IMR-90 (cell line): Measurements from ENCODE around the gene TP73. TPM values are rescaled to one million over a fixed set of nuclear protein-coding genes. Genes with fewer than 3 reads are reported as not detected.

Source experiments
- ATAC-seq: fragments of 200-7000 bp; cut with Tn5 transposase; 2 replicates; pipeline ENCODE4 v1.9.1; 2020; ENCODE audit warnings: low read depth, mild to moderate bottlenecking, moderate library complexity
- BruUV-seq: library from RNA; stranded (reverse); fragments of 400-500 nt; replicated peaks from 2 replicates; lab custom pipeline; 2021; lab: Mats Ljungman, UMichigan
- CTCF ChIA-PET: fragments of 300-600 bp; formaldehyde crosslinking; extraction: SDS; loops from one replicate; lab custom pipeline; 2021; ENCODE audit warnings: antibody characterized with exemption; lab: Yijun Ruan, JAX
- POLR2A ChIA-PET: fragments of 300-600 bp; sonication (Branson Sonifier 250); formaldehyde crosslinking; loops from one replicate; lab custom pipeline; 2022; ENCODE audit warnings: antibody characterized with exemption; ENCODE audit not compliant: unreplicated experiment; lab: Charles Lee
- DNase-seq: peaks from one replicate; pipeline ENCODE4 v3.0.0; 2013
- H2AFZ ChIP-seq: replicated peaks from 2 replicates; pipeline ENCODE3; 2013; ENCODE audit warnings: low read length, mild to moderate bottlenecking; ENCODE audit not compliant: poor library complexity
- H2AK5ac ChIP-seq: 2 replicates; pipeline ENCODE4 v1.6.1; 2013; ENCODE audit warnings: low read depth, low read length, inconsistent platforms
- H2AK9ac ChIP-seq: replicated peaks from 2 replicates; pipeline ENCODE3; 2013; ENCODE audit warnings: mild to moderate bottlenecking, low read depth, low read length, moderate library complexity; ENCODE audit not compliant: poor library complexity
- H2BK120ac ChIP-seq: 2 replicates; pipeline ENCODE4 v1.6.1; 2013; ENCODE audit warnings: low read depth, low read length, inconsistent platforms
- H2BK15ac ChIP-seq: 3 replicates; pipeline ENCODE4 v1.6.1; 2013; ENCODE audit warnings: low read depth, low read length, inconsistent platforms
- H2BK20ac ChIP-seq: 2 replicates; pipeline ENCODE4 v1.6.1; 2013; ENCODE audit warnings: low read depth, mild to moderate bottlenecking, inconsistent platforms, low read length, moderate library complexity
- H2BK5ac ChIP-seq: 2 replicates; pipeline ENCODE4 v1.6.1; 2013; ENCODE audit warnings: mild to moderate bottlenecking, low read depth, low read length, inconsistent platforms; ENCODE audit not compliant: poor library complexity, severe bottlenecking
- H3K14ac ChIP-seq: replicated peaks from 2 replicates; pipeline ENCODE4 v1.6.1; 2013; ENCODE audit warnings: low read depth, low read length, inconsistent platforms
- H3K18ac ChIP-seq: 2 replicates; pipeline ENCODE4 v1.6.1; 2013; ENCODE audit warnings: low read depth, low read length, control low read depth
- H3K23ac ChIP-seq: 2 replicates; pipeline ENCODE4 v1.6.1; 2013; ENCODE audit warnings: low read depth, low read length, inconsistent platforms
- H3K27ac ChIP-seq: 2 replicates; pipeline ENCODE4 v1.5.1; 2013; ENCODE audit warnings: mild to moderate bottlenecking, control low read depth, low read length; ENCODE audit not compliant: insufficient read depth
- H3K27me3 ChIP-seq: 2 replicates; pipeline ENCODE4 v1.6.1; 2013; ENCODE audit warnings: low read length; ENCODE audit not compliant: control insufficient read depth, insufficient read depth
- H3K36me3 ChIP-seq: 2 replicates; pipeline ENCODE4 v1.6.1; 2013; ENCODE audit warnings: low read length, mixed read lengths; ENCODE audit not compliant: control insufficient read depth, insufficient read depth
- H3K4ac ChIP-seq: 2 replicates; pipeline ENCODE4 v1.6.1; 2013; ENCODE audit warnings: low read depth, low read length, inconsistent platforms
- H3K4me1 ChIP-seq: 2 replicates; pipeline ENCODE4 v1.6.1; 2013; ENCODE audit warnings: low read length, mixed read lengths; ENCODE audit not compliant: control insufficient read depth, insufficient read depth
- H3K4me2 ChIP-seq: 2 replicates; pipeline ENCODE4 v1.6.1; 2013; ENCODE audit warnings: low read depth, mild to moderate bottlenecking, control low read depth, low read length, moderate library complexity
- H3K4me3 ChIP-seq: 2 replicates; pipeline ENCODE4 v1.5.1; 2013; ENCODE audit warnings: low read depth, mild to moderate bottlenecking, control low read depth, low read length, moderate library complexity; ENCODE audit not compliant: insufficient read depth
- H3K56ac ChIP-seq: 2 replicates; pipeline ENCODE4 v1.6.1; 2013; ENCODE audit warnings: low read length, inconsistent platforms; ENCODE audit not compliant: insufficient read depth; ENCODE audit errors: extremely low read depth
- H3K79me1 ChIP-seq, 2 experiments: 2 replicates each; pipeline ENCODE4 v1.6.1; 2013; ENCODE audit warnings: low read length in 2 of 2, inconsistent platforms in 1 of 2, low read depth in 1 of 2
- H3K9ac ChIP-seq: 2 replicates; pipeline ENCODE4 v1.6.1; 2013; ENCODE audit warnings: low read depth, low read length, control low read depth
- H3K9me1 ChIP-seq: 2 replicates; pipeline ENCODE4 v1.6.1; 2013; ENCODE audit warnings: low read length, inconsistent platforms; ENCODE audit not compliant: insufficient read depth
- H3K9me3 ChIP-seq: 2 replicates; pipeline ENCODE4 v1.6.1; 2013; ENCODE audit warnings: low read length; ENCODE audit not compliant: control insufficient read depth, insufficient read depth
- H4K20me1 ChIP-seq: 2 replicates; pipeline ENCODE4 v1.6.1; 2013; ENCODE audit warnings: low read length, inconsistent platforms; ENCODE audit not compliant: insufficient read depth
- H4K5ac ChIP-seq: 2 replicates; pipeline ENCODE4 v1.6.1; 2013; ENCODE audit warnings: mild to moderate bottlenecking, low read depth, low read length, control low read depth
- H4K8ac ChIP-seq, 2 experiments: 2 replicates each; pipeline ENCODE4 v1.6.1; 2013; ENCODE audit warnings: low read depth in 2 of 2, low read length in 2 of 2, control low read depth in 1 of 2, inconsistent platforms in 1 of 2
- H4K91ac ChIP-seq: 2 replicates; pipeline ENCODE4 v1.6.1; 2013; ENCODE audit warnings: low read depth, low read length, inconsistent platforms; ENCODE audit not compliant: insufficient read depth
- BHLHE40 ChIP-seq: fragments of 150-350 bp; IDR thresholded peaks from 2 replicates; pipeline ENCODE4 v1.6.1; 2016; ENCODE audit warnings: mild to moderate bottlenecking, low read depth, low read length
- CEBPB ChIP-seq: IDR thresholded peaks from 2 replicates; pipeline ENCODE4 v1.6.1; 2012; ENCODE audit warnings: low read depth, low read length, improper control_type of control experiment
- CHD1 ChIP-seq: IDR thresholded peaks from 2 replicates; pipeline ENCODE4 v1.6.1; 2012; ENCODE audit warnings: low read depth, low read length, improper control_type of control experiment
- CTCF ChIP-seq: conservative IDR thresholded peaks from 2 replicates; pipeline ENCODE4 v1.5.1; 2012; ENCODE audit warnings: mild to moderate bottlenecking, low read depth, low read length, improper control_type of control experiment
- ELK1 ChIP-seq: fragments of 150-350 bp; IDR thresholded peaks from 2 replicates; pipeline ENCODE4 v1.6.1; 2016; ENCODE audit warnings: low read depth, mild to moderate bottlenecking, low read length, moderate library complexity, borderline replicate concordance
- MAFK ChIP-seq: IDR thresholded peaks from 2 replicates; pipeline ENCODE4 v1.6.1; 2012; ENCODE audit warnings: low read depth, low read length, improper control_type of control experiment
- MAZ ChIP-seq: IDR thresholded peaks from 2 replicates; pipeline ENCODE4 v1.6.1; 2012; ENCODE audit warnings: low read depth, mild to moderate bottlenecking, low read length, improper control_type of control experiment, moderate library complexity, borderline replicate concordance
- MXI1 ChIP-seq: IDR thresholded peaks from 2 replicates; pipeline ENCODE4 v1.6.1; 2012; ENCODE audit warnings: low read depth, mild to moderate bottlenecking, low read length, moderate library complexity, borderline replicate concordance
- NFE2L2 ChIP-seq: fragments of 150-350 bp; IDR thresholded peaks from 2 replicates; pipeline ENCODE4 v1.6.1; 2016; ENCODE audit warnings: low read depth, mild to moderate bottlenecking, low read length
- POLR2A ChIP-seq: IDR thresholded peaks from 2 replicates; pipeline ENCODE4 v1.6.1; 2012; ENCODE audit warnings: mild to moderate bottlenecking, low read depth, low read length
- RAD21 ChIP-seq: IDR thresholded peaks from 2 replicates; pipeline ENCODE4 v1.6.1; 2012; ENCODE audit warnings: low read length, improper control_type of control experiment
- RFX5 ChIP-seq: IDR thresholded peaks from 2 replicates; pipeline ENCODE4 v1.8.0; 2012; ENCODE audit warnings: low read depth, mild to moderate bottlenecking, low read length, moderate library complexity
- USF2 ChIP-seq: fragments of 150-350 bp; IDR thresholded peaks from 2 replicates; pipeline ENCODE4 v1.6.1; 2017; ENCODE audit warnings: mild to moderate bottlenecking, antibody characterized with exemption, low read length, low read depth
- WGBS, 2 experiments: methylation state at CpG; one replicate each; pipeline versions ENCODE4 v1.1.5 to v1.1.7; 2013; ENCODE audit warnings: missing lambda C conversion rate in 2 of 2; ENCODE audit not compliant: insufficient read length in 1 of 2; ENCODE audit errors: extremely low coverage in 2 of 2; 5-methylcytosine and 5-hydroxymethylcytosine counted together
- dilution Hi-C: fragments of 300-500 bp; cut with HindIII; formaldehyde crosslinking; loops from one replicate; pipeline ENCODE4 v1.14.3; 2018; ENCODE audit warnings: low sequenced_read_pairs; ENCODE audit not compliant: unreplicated experiment
- in situ Hi-C: fragments of 300-500 bp; cut with MboI; formaldehyde crosslinking; loops from 3 replicates; pipeline ENCODE4 v1.14.3; 2019; ENCODE audit warnings: low sequenced_read_pairs, inconsistent platforms, mixed read lengths
- intact Hi-C: fragments of 100-400 bp; cut with micrococcal nuclease; formaldehyde crosslinking; loops from 2 replicates; pipeline ENCODE4 v1.10.0; 2022
- polyA plus RNA-seq, 3 experiments: library from polyadenylated mRNA; depleted of rRNA; stranded (reverse); fragments of >200 nt; gene quantifications; 2 replicates each; pipeline ENCODE4 v1.2.3, GENCODE V29; 2012; ENCODE audit warnings: low replicate concordance in 1 of 3
- total RNA-seq: library from RNA; depleted of rRNA; stranded (reverse); fragments of >200 nt; gene quantifications from 2 replicates; pipeline ENCODE4 v1.2.3, GENCODE V29; 2012

The TP73 gene
- total and polyA plus RNA-seq, 2 of the 4 experiments (the other 2 are of a cell fraction) = not detected

GRCh38 chr1:3725366-3725765 is 73.0 kb downstream of the TP73 start:
- Histone ChIP-seq H2AK9ac (no peak overlapping the region), H4K5ac (no peak overlapping the region), H3K27ac (no peak overlapping the region), H4K91ac (no peak overlapping the region), H2AFZ (no peak overlapping the region), H4K20me1 (no peaks in the 10 kb centered on the region), H3K36me3 (no peaks in the 10 kb centered on the region), H3K23ac (no peak overlapping the region), H3K4me3 (no peak overlapping the region), H3K4ac (no peak overlapping the region), H3K14ac (no peak overlapping the region), H3K27me3 (no peaks in the 10 kb centered on the region; the same call in 1 of the 2 replicates), H3K18ac (no peak overlapping the region), H3K4me1 (no peaks in the 10 kb centered on the region), H2BK120ac (no peak overlapping the region), H3K79me1 (no peaks in the 10 kb centered on the region), H3K4me2 (no peak overlapping the region), H2BK20ac (no peak overlapping the region), H2AK5ac (no peak overlapping the region), H4K8ac (no peak overlapping the region), H3K56ac (no peak overlapping the region), H3K9me3 (no peaks in the 10 kb centered on the region), H2BK15ac (no peak overlapping the region), H2BK5ac (no peak overlapping the region), H3K9me1 (no peaks in the 10 kb centered on the region), H3K9ac (no peak overlapping the region)
- no TSS peak for BruUV-seq
- TF ChIP-seq CHD1 (no peak), MAFK (no peak), BHLHE40 (no peak), ELK1 (no peak), MXI1 (no peak), RAD21 (no peak), CTCF (no peak), POLR2A (no peak), CEBPB (no peak), USF2 (no peak), NFE2L2 (no peak), MAZ (no peak), RFX5 (no peak)
- no peak for DNase-seq
- intact Hi-C loops = loop anchor here (10.0 kb wide), 2 partner anchors 161 to 231 kb away; no protein-coding TSS in a partner anchor
- WGBS, 2 experiments = 71 to 81% methylated on average over 1 to 2 of the region's 2 CpGs
- POLR2A ChIA-PET = no interaction called here
- dilution Hi-C loops = no loop called here
- in situ Hi-C loops = no loop called here
- ATAC-seq = no peak
- CTCF ChIA-PET = interaction anchor here (0.6 kb wide), 1 partner anchor 32 kb away, joined by 3 read pairs; no protein-coding TSS in a partner anchor
